Right forelimb (tissue), 1 donor: ENCODE results near the gene EEF2K.
"Not testable (repeated sequence)": the region's sequence is repeated elsewhere in the genome, so short reads cannot be mapped to it uniquely, and the experiment has no call there.

ENCODE experiments used
- DNase-seq: peaks from one replicate; pipeline ENCODE4 v3.0.0-alpha.2; 2018

Gene EEF2K

GRCh38 chr16:22206013-22206841 is at the start of gene EEF2K:
Gene EEF2K, plus strand, starts transcription at chr16:22206278. Its CDS starts 19,452 bp downstream, at chr16:22225730.
- peak; percentile 94 for DNase-seq

GRCh38 chr16:22161401-22161800 is 44.7 kb upstream of the EEF2K start:
- no peak for DNase-seq

- no peak for DNase-seq
These were observed 44.0 kb upstream of the EEF2K start, which contains the start of gene SDR42E2 for GRCh38 chr16:22161999-22162655. Gene SDR42E2, plus strand, starts transcription at chr16:22162506. Its CDS starts 3,077 bp downstream, at chr16:22165583.

- DNase-seq, result no peak
These were observed 43.4 kb upstream of the EEF2K start for GRCh38 chr16:22162656-22163009.

GRCh38 chr16:22163806-22164205 is 42.3 kb upstream of the EEF2K start:
- no peak for DNase-seq

- DNase-seq, result no peak
These were observed 41.6 kb upstream of the EEF2K start for GRCh38 chr16:22164482-22164881.

- no peak for DNase-seq
These were observed 40.4 kb upstream of the EEF2K start for GRCh38 chr16:22165508-22166285.

GRCh38 chr16:22171953-22172352 is 34.1 kb upstream of the EEF2K start:
- no peak for DNase-seq

- not testable (repeated sequence) for DNase-seq
These were observed 33.4 kb upstream of the EEF2K start for GRCh38 chr16:22172642-22173041.

- DNase-seq, result no peak
These were observed 31.4 kb upstream of the EEF2K start for GRCh38 chr16:22174642-22175041.

GRCh38 chr16:22177968-22178930 is 27.8 kb upstream of the EEF2K start:
- DNase-seq, result no peak

- DNase-seq, result no peak
These were observed 24.7 kb upstream of the EEF2K start for GRCh38 chr16:22181426-22181825.

- DNase-seq, result no peak
These were observed 24.2 kb upstream of the EEF2K start for GRCh38 chr16:22181843-22182242.

- no peak for DNase-seq
These were observed 22.7 kb upstream of the EEF2K start for GRCh38 chr16:22183335-22183734.

- DNase-seq, result no peak
These were observed 22.0 kb upstream of the EEF2K start for GRCh38 chr16:22183901-22184614.

GRCh38 chr16:22184615-22184968 is 21.5 kb upstream of the EEF2K start:
- DNase-seq, result no peak

- DNase-seq, result no peak
These were observed 19.6 kb upstream of the EEF2K start for GRCh38 chr16:22186517-22186916.

GRCh38 chr16:22188267-22188594 is 17.8 kb upstream of the EEF2K start:
- no peak for DNase-seq

GRCh38 chr16:22188595-22189442 is 17.3 kb upstream of the EEF2K start:
- peak; percentile 69 for DNase-seq

GRCh38 chr16:22189473-22190080 is 16.5 kb upstream of the EEF2K start:
- DNase-seq, result peak; percentile 72
